GM21786 (cell line): ENCODE measurements around the gene CPB2.
A peak's percentile ranks its signal among the peaks of the same experiment; 100 is the strongest.

ENCODE experiments used
- ATAC-seq: cut with Tn5 transposase; IDR thresholded peaks from one replicate; pipeline ENCODE4 v1.9.1; 2021; ENCODE audit not compliant: unreplicated experiment

CPB2 gene

DNA sequence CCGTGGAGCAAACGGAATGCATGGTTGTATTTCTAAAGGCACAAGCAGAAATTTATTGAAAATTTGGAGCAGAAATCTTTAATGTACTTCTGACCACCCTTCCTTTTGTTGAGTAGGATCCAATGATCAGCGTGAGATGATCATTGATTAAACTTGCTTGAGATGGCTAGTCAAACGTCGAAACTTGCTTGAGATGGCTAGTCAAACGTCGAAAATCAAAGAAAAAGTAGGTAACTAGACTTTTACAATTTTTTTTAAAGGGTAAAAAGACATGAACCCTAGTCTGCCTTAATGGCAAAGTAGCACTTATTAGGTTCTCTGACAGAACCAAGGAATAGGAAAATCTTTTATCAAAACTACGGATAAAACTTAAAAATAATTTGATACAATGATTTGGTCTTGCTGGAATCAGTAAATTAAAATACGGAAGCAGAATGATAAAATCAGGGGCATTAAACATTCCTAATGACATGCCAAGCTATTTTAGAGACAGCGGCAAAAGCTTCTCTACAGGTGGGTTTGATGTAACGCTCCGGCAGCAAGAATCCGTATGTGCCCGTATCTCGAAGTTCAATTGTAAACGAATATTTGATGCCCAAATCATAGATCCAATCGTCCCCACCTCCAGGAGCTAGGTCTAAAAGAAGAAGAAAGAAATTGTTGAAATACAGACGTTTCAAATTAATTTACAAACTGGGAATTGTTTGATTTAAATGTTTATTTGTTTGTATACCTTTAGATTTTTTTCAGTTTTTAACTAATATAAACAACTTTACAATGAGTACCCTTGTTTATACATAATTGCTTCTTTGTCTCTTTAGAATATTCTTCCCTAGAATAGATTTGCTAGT lies 51.4 kb downstream of the CPB2 start:
- no peak for ATAC-seq

DNA sequence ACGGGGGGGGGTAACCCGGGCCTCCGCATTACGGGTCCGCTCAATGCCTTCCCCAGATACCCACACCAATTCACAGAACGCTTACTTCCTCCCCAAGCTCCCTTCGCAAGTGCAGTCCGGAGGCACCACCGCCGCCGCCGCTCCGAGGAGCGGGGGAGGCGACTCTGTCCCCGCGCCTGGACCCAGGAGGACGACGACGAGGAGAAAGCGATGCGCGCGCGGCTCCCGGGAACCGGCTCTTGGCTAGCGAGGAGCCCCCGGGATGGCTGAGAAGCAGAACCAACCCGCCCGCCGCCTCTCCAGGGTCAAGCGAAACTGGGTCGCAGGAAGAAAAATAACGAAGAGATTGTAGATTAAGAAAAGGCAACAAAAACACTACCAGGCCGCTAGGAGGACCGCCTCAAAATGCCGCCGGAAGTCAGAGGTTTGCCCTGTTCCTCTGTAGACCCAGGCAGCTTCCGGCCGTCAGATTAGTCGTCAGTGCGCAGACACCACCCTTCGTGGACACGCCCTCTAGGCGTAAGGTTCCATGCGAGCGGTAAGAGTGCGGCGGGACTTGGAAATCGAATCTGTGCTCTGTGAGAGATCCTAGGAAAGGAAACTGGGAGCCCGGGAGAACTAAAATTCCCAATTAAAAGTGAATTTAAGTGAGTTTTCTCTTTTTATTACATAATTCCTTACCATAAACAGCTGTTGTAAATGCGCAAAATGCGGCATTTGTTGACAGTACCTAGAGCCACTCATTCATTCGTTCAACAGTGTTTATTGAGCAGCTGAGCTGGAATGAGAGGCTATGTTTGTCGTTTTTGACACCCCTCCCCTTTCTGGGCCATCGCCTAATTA lies 52.3 kb downstream of the CPB2 start, which contains the start of gene ZC3H13:
Gene ZC3H13, minus strand, starts transcription at position 428 of the 843 bp plus-strand sequence. CDS start 7,239 bp downstream, outside the sequence.
- ATAC-seq: peak; percentile 100

DNA sequence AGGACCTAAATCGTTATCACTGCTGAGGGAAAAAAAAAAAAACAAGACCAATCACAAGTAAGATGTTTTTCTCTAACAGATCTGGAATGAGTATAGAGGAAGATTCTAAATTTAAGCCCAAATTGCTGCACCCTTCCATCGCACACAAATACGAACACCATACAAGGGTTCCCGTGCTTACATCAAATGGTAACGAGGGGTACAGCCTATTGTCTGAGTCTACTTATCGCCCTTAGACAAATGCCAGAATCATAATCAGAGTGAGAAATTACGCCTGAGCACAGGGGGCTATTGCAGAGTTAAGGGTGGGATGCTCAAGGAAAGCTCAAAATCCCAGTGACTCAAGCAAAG lies 52.9 kb downstream of the CPB2 start:
- ATAC-seq: no peak

DNA sequence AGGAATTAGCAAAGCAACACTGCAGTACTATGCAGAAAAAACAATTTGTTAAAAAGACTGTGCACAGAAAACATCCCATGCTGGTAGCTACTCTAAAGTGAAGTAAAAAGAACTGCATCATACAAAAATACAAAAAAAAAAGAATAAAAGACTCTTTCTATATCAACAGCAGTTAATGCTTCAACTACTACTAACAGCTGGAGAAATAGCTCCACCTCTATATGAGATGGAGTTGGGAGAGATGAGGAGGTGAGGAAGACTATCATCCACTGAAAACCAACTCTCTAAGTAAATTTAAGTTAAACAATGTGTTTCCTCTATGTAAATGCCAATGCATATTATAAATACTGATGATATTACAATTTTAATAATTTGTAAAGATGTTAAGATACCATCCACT lies 54.1 kb downstream of the CPB2 start:
- ATAC-seq: no peak

DNA sequence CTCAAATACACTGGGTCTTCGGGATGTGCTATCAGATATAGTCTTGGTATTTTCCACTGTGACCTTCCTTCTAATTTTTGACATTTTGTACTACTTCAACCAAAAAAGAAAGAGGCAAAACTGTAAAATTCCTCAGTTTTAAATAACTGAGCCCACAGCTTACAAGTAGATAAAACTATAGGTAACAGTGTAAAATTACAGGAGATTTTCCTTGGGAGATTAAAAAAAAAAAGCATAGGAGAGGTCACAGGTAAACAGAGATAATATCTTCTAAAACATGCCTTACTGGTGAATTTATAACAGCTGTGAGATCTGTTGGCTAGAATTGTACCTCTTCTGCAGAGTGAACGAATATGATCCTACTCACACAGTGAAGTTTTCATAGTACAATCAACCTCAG lies 59.4 kb downstream of the CPB2 start:
- no peak for ATAC-seq

DNA sequence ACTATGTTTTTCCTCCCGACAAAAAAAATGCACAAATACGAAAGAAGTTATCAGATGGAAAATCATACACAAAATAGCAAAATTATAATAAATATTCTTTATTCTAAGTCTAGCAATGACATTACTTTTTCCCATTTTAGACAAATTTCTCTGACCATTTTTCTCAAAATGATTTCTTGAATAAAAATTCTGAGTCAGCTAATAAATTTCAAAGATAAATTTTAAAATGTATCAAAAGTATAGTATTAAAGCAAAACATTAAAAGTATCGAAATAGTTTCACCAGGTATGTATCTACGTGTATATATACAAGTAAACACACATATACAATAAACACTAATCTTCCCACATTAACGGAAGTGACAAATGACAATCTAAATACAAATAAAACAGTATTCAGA lies 61.2 kb downstream of the CPB2 start:
- ATAC-seq: no peak

DNA sequence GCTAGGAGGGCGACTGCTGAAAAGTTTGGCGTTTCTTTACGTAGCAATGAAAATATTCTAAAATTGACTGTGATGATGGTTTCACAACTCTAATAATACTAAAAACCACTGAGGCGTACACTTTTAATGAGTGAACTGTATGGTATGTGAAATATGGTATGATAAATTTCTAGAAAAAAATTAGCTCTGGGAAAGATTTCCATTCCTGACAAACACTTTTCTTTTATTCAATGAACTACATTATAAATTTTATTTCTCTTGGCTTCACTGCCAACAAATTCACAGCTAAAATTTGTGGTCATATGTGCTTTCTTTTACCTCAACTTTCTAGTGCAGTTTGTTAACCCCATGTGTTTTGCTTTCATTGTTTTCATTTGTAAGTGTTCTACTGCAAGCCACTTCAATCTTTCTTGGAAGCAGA lies 63.4 kb downstream of the CPB2 start:
- ATAC-seq: no peak

DNA sequence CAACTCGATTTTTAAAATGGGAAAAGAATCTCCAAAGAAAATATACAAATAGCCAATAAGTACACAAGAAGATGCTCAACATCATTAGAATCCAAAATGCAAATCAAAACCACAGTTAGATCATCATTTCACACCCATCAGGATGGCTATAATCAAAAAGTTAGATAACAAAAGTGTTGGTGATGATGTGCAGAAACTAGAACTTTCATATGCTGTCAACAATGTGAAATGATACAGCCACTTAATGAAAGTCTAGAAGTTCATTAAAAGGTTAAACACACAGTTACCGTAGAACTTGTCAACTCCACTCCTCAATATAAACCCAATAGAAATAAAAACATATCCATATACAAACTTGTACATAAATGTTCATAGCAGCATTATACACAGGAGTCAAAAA lies 64.1 kb downstream of the CPB2 start:
- ATAC-seq: no peak

DNA sequence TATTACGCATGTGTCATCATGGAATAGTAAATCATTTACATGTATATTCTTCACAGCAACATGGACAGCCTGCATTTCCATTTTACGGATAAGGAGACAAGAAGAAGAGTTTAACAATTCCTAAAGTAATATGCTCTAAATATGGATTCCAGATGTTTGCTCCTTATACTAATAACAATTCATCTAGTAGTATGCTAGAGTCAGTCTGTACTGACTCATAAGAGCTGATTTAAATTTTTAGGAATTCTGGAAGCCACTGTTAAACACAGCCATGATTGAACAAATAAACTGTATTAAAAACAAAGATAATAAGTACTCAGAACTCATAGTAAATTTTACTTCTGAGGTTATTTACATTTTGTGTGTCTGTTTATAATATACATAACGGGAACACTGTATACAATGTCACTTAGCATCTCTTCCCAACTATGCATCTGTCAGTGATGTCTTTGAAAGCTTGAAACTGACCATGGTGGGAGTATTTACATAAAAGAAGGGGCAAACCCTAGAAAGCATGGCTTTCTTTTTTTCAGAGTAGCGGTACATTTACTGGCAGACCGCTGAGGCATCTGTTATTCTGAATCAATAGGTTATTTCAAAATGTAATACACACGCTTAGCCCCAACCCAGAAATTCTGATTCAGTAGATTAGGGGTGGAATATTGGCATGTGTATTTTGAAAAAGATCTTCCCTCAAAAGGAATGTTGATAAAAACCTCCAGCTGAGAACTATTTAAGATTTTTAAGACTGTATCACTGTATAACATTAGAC lies 65.2 kb downstream of the CPB2 start:
- no peak for ATAC-seq

DNA sequence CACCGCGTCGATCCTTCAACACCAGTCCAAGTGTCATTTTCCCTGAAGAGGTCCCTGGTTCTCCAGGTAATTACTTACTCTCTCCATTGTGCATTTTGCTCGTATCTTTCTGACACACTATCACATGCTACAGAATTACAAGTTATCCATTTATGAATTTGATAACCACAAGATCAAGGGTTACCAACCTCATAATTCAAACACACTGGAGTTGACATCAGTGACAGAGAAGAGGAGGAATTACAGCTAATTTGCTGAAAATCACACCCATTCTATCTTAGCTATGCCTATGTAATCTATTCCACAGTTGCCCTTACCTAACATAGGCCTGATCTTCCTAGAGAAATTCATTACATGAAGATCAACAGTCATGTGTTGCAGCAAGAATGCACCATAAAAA lies 66.5 kb downstream of the CPB2 start:
- no peak for ATAC-seq

DNA sequence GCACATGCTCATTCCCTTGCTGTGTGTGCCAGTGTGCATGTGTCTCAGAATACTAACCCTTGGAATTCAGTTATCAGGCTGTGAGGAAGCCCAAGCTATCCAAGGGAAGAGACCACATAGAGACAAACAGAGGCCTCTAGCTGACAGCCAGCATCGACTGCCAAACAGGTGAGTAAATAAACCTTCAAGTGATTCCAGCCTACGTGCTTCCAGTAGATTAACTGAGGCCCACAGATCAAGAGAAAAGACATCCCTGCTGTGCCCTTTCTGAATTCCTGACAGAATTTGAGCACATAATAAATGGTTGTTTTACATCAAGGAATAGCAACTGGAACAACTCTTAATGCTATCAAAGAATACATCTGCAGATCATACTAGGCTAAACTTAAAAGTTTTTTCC lies 69.8 kb downstream of the CPB2 start:
- no peak for ATAC-seq

DNA sequence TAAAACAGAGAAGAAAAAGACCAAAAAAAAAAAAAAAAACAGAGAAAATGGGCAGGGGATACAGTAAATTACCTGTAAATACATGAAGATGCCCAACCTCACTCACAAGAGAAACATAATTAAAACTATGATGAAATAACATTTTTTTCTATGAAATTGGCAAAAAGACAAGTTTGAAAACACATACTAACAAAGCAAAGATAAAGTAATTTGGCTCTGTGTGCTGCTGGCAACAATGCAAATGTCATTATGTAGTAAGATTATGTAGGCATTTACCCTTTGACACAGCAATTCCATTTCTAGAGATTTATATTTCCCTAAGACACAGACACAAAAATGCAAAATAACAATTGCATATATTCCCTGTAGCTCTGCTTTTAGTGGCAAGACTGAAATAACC lies 72.5 kb downstream of the CPB2 start:
- no peak for ATAC-seq

DNA sequence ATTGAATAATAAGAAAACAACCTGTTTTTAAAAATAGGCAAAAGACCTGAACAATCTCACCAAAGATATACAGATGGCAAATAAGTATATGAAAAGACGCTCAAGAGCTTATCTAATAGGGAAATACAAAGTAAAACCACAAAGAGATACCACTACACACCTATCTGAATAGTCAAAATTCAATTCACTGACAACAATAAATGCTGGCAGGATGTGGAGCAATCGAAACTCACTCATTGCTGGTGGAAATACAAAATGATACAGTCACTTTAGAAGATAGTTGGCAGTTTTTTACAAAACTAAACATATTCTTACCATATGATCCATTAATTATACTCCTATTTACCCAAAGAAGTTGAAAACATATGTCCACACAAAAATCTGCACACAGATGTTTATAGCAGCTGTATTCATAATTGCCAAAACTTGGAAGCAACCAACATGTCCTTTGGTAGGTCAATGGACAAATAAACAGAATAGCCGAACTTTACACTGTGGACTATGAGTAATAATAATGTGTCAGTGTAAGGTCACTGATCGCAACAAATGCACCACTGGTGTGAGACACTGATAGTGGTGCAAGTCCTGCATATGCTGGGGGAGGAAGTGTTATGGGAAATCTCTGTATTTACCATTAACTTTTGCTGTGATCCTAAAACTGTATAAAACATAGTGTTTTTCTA lies 73.1 kb downstream of the CPB2 start:
- no peak for ATAC-seq

DNA sequence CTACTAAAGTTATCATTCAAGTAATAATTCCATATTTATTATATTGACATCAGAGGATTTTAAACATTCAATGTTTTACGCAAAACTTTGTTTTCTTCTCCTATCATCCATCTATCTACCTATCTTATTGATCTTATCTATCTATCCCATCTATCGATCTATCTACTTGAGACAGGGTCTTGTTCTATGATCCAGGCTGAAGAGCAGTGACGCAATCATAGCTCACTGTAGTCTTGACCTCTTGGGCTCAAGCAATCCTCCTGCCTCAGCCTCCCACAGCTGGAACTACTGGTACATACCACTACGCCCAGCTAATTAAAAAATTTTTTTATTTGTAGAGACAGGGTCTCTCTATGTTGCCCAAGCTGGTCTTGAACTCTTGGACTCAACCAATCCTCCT lies 79.7 kb downstream of the CPB2 start:
- ATAC-seq: no peak

DNA sequence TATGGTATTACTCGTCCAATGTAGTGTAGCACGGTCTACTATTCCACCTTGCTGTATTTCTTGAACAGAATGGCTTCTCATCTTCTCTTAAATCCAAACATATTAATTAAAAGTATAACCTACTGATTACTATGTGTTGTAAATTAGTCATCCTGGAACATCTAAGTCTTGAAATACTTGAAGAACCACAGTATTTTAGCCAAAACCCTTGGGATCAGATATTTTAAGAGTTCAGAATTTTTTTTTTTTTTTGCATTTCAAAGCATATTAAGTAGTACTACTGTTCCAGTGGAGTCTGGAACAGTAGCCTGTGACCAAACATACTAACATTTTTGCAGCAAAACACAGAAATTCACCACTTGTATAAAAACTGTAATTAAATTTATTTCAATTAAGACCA lies 82.4 kb downstream of the CPB2 start:
- ATAC-seq: no peak

DNA sequence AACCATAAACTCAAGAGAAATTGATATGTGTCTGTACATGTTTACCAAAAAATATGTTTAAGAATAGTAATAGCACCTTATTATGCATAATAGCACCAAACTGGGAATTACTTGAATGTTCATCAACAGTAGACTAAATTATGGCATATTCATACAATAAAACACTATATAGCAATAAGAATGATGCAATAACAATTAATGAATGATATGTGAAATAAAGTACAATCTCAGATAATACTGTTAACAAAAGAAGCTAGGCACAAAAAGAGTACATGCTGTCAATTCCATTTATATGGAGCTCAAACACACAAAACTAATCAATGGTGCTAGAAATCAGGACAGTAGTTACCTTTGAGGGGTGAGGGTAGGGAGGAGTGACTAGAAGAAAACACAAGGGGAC lies 88.6 kb downstream of the CPB2 start:
- ATAC-seq: no peak

DNA sequence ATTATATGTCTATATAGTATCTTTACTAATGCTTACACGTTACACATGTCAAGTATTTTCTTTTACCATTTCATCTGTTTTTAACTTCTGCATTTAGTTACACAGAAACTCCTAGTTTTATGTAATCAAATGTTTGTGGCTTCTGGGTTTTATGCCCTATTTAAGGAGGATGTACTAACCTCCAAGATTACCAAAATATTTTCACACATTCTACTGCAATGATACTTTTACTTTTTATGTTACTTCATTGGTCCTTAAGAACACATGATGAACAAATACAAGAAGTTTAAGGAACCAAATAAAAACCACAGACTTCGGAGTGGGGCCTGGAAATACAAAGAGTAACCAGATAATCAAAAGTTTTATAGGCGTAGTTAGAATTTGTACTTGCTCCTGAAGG lies 89.5 kb downstream of the CPB2 start:
- no peak for ATAC-seq

DNA sequence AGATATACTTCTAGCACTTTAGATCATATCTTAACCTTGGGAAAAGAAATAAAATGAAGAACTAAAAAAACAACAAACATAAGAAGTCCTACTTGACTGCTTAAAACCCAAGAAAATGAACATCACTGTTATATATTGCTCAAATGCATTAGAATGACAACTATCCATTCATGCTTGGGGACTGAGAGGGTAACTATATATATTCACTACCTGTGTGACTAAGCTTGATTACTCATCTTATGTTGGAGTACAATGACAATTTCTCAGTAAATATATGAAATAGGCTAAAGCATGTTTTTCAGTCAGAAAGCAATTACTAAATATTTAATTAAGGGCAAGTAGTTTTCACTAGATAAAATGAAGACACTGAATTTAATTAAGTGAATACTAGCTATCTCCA lies 92.4 kb downstream of the CPB2 start:
- no peak for ATAC-seq

DNA sequence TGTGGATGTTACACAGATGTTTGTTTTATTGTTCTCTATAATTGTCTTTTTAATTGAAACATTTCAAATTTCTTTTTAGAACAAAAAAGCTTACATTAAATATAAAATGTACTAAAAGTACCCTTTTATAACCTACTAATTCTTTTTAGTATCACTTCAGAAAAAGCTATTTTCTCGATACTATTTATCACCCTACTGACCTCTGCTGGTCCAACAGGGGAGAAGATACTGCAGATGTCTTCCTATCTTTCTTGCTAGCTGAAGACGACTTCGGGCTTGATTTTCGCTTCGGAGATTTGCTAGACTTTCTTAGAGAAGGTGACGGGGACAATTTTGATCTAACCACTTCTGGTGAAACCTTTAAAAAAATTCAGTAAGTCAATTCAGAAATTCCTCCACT lies 94.7 kb downstream of the CPB2 start:
- ATAC-seq: no peak

DNA sequence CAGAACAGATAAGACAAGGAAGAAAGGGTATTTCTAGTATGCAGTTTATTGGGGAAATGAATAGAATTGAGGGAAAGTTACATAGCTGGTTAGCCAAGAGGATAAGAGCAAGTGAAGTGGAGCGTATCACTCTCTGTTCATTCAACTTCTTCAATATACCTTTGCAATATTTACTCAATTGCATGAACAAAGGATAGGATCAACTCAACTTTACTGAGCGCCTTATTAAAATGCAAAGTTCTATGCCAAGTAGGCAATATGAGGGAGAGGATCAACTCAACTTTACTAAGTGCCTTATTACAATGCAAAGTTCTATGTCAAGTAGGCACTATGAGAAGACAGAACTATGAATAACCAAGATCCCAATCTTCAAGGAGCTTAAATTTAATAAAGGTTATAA lies 96.2 kb downstream of the CPB2 start:
- no peak for ATAC-seq
